Endodermal cell (in vitro differentiated cells): ENCODE results near the gene OR8H3. TPM values are rescaled to one million over a fixed set of nuclear protein-coding genes. Genes with fewer than 3 reads are reported as not detected.
A peak's percentile ranks its signal among the peaks of the same experiment; 100 is the strongest.
"Not testable (repeated sequence)": the region's sequence is repeated elsewhere in the genome, so short reads cannot be mapped to it uniquely, and the experiment has no call there.

Experiments used
- DNase-seq: peaks from one replicate; pipeline ENCODE4 v3.0.0-alpha.2; 2017
- H3K27ac ChIP-seq: 2 replicates; pipeline ENCODE4 v1.5.1; 2013; ENCODE audit warnings: mild to moderate bottlenecking, low read depth, low read length, moderate library complexity
- H3K27me3 ChIP-seq: 2 replicates; pipeline ENCODE4 v1.6.1; 2013; ENCODE audit warnings: mild to moderate bottlenecking, low read length, moderate library complexity; ENCODE audit not compliant: insufficient read depth, control insufficient read depth, poor library complexity, severe bottlenecking
- H3K36me3 ChIP-seq: 2 replicates; pipeline ENCODE4 v1.7.0; 2013; ENCODE audit warnings: mild to moderate bottlenecking, low read length, moderate library complexity; ENCODE audit not compliant: control insufficient read depth, insufficient read depth
- H3K4me1 ChIP-seq: one replicate; pipeline ENCODE4 v1.7.0; 2013; ENCODE audit warnings: low read length; ENCODE audit not compliant: control insufficient read depth, insufficient read depth
- H3K4me3 ChIP-seq: 2 replicates; pipeline ENCODE4 v1.5.1; 2013; ENCODE audit warnings: mild to moderate bottlenecking, low read length, moderate library complexity
- H3K9ac ChIP-seq: 2 replicates; pipeline ENCODE4 v1.6.1; 2013; ENCODE audit warnings: mild to moderate bottlenecking, low read length, moderate library complexity; ENCODE audit not compliant: poor library complexity, severe bottlenecking; ENCODE audit errors: extremely low read depth
- H3K9me3 ChIP-seq: 2 replicates; pipeline ENCODE4 v1.6.1; 2013; ENCODE audit warnings: mild to moderate bottlenecking, low read length, moderate library complexity; ENCODE audit not compliant: control insufficient read depth
- H3K27ac Mint-ChIP-seq: 2 replicates; pipeline ENCODE4 v1.8.0; 2020; ENCODE audit warnings: mixed read lengths
- H3K27me3 Mint-ChIP-seq: 2 replicates; pipeline ENCODE4 v1.8.0; 2021; ENCODE audit warnings: mild to moderate bottlenecking, mixed read lengths; ENCODE audit not compliant: insufficient read depth
- H3K36me3 Mint-ChIP-seq: 2 replicates; pipeline ENCODE4 v1.8.0; 2020; ENCODE audit warnings: low read depth, mixed read lengths
- H3K4me1 Mint-ChIP-seq: 2 replicates; pipeline ENCODE4 v1.8.0; 2020; ENCODE audit warnings: mixed read lengths
- H3K4me3 Mint-ChIP-seq: 2 replicates; pipeline ENCODE4 v1.8.0; 2020; ENCODE audit warnings: mild to moderate bottlenecking, moderate library complexity, mixed read lengths
- H3K9me3 Mint-ChIP-seq: 2 replicates; pipeline ENCODE4 v1.8.0; 2020; ENCODE audit warnings: mild to moderate bottlenecking, mixed read lengths
- WGBS, 2 experiments: methylation state at CpG; one replicate each; pipeline versions ENCODE4 v1.1.5 to v1.1.7; 2013; ENCODE audit warnings: missing lambda C conversion rate in 2 of 2, mixed read lengths in 1 of 2; ENCODE audit not compliant: insufficient coverage in 1 of 2, insufficient read length in 1 of 2; 5-methylcytosine and 5-hydroxymethylcytosine counted together
- total RNA-seq, 2 donors: library from RNA; stranded (reverse); fragmentation: NEBNext Ultra II Directional in 1 of 2; extraction: Animal tissue kit (Norgen Biotek cat#: 25700) in 1 of 2; gene quantifications; 2 replicates in 1 of 2; 3 replicates in 1 of 2; pipeline ENCODE4 v1.2.1, GENCODE V29; 2021
- TF ChIP-seq, protein P1 (sequence below): fragments of 200-600 bp; sonication (generic); conservative IDR thresholded peaks from 2 replicates; pipeline ENCODE4 v1.5.0; 2021; ENCODE audit warnings: antibody characterized with exemption, mild to moderate bottlenecking

Gene OR8H3
- total RNA-seq, 2 donors from 2014 or later, result not detected

GRCh38 chr11:56103210-56103737, 18.9 kb upstream of the OR8H3 start, which contains the start of gene OR8H2:
Gene OR8H2 (plus strand): TSS chr11:56103687. CDS start chr11:56105043, 1,356 bp downstream.
- Histone ChIP-seq H3K27me3 (no peaks in the 10 kb centered on the region), H3K4me1 (no peaks in the 10 kb centered on the region), H3K4me3 (no peak within 1 kb of the TSS), H3K9ac (no peak within 1 kb of the TSS), H3K27ac (no peak within 1 kb of the TSS), H3K36me3 (no peaks in the 10 kb centered on the region), H3K9me3 (no peaks in the 10 kb centered on the region)
- Mint-ChIP-seq H3K27ac (no peak within 1 kb of the TSS), H3K4me3 (no peak within 1 kb of the TSS), H3K9me3 (peaks cover 4% of the 10 kb centered on the region), H3K36me3 (no peaks in the 10 kb centered on the region), H3K4me1 (no peaks in the 10 kb centered on the region), H3K27me3 (no peaks in the 10 kb centered on the region)
- DNase-seq, result no peak
- TF ChIP-seq, protein P1, sequence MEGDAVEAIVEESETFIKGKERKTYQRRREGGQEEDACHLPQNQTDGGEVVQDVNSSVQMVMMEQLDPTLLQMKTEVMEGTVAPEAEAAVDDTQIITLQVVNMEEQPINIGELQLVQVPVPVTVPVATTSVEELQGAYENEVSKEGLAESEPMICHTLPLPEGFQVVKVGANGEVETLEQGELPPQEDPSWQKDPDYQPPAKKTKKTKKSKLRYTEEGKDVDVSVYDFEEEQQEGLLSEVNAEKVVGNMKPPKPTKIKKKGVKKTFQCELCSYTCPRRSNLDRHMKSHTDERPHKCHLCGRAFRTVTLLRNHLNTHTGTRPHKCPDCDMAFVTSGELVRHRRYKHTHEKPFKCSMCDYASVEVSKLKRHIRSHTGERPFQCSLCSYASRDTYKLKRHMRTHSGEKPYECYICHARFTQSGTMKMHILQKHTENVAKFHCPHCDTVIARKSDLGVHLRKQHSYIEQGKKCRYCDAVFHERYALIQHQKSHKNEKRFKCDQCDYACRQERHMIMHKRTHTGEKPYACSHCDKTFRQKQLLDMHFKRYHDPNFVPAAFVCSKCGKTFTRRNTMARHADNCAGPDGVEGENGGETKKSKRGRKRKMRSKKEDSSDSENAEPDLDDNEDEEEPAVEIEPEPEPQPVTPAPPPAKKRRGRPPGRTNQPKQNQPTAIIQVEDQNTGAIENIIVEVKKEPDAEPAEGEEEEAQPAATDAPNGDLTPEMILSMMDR, result no peak

DNA sequence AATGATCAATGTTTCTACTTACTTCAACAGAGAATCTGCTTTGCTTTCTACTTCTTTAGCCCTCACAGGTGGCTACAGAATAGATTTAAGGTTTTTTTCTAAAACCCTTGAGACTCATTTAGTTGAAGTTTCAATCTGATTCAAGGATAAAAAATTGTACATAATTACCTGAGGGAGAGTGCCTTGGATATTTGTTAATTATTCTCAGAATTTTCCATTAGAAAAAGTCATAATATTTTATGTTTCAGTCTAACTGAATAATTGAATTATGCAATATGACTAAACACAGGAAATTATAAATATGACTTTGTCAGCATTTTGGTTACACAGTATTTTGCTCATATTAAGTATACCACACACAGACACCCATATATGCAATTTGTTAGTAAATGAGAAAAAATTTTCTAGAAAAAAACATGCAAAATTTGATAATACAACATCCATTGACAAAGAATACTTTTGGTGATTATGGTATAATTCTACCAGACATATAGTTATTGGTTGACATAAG, 18.0 kb downstream of the OR8H3 start, which contains the start of gene OR8J3:
Gene OR8J3 (minus strand): TSS at position 51 of the 511 bp plus-strand sequence. CDS start 2,483 bp downstream, outside the sequence.
- no peaks in the 10 kb centered on the region for H3K27me3 ChIP-seq
- TF ChIP-seq, protein P1, result no peak
- peaks cover 11% of the 10 kb centered on the region for H3K9me3 Mint-ChIP-seq
- no peaks in the 10 kb centered on the region for H3K4me1 Mint-ChIP-seq
- H3K36me3 Mint-ChIP-seq, result no peaks in the 10 kb centered on the region
- no peaks in the 10 kb centered on the region for H3K9me3 ChIP-seq
- no peak within 1 kb of the TSS for H3K9ac ChIP-seq
- H3K4me1 ChIP-seq, result no peaks in the 10 kb centered on the region
- no peaks in the 10 kb centered on the region for H3K27me3 Mint-ChIP-seq
- no peak for DNase-seq
- no peak within 1 kb of the TSS for H3K27ac ChIP-seq
- no peaks in the 10 kb centered on the region for H3K36me3 ChIP-seq
- no peak within 1 kb of the TSS for H3K4me3 ChIP-seq
- no peak within 1 kb of the TSS for H3K4me3 Mint-ChIP-seq
- no peak within 1 kb of the TSS for H3K27ac Mint-ChIP-seq

GRCh38 chr11:56143681-56144080, 21.5 kb downstream of the OR8H3 start:
- H3K27ac Mint-ChIP-seq, H3K36me3 Mint-ChIP-seq, H3K27ac ChIP-seq, DNase-seq, H3K4me1 Mint-ChIP-seq, H3K9me3 ChIP-seq, H3K36me3 ChIP-seq, H3K27me3 Mint-ChIP-seq, H3K4me3 ChIP-seq, H3K27me3 ChIP-seq, H3K4me1 ChIP-seq, H3K4me3 Mint-ChIP-seq, H3K9ac ChIP-seq: not testable (repeated sequence)
- H3K9me3 Mint-ChIP-seq, result peaks cover 11% of the 10 kb centered on the region
- 89 to 100% methylated on average over 3 to 20 of the region's 30 CpGs for WGBS, 2 experiments

DNA sequence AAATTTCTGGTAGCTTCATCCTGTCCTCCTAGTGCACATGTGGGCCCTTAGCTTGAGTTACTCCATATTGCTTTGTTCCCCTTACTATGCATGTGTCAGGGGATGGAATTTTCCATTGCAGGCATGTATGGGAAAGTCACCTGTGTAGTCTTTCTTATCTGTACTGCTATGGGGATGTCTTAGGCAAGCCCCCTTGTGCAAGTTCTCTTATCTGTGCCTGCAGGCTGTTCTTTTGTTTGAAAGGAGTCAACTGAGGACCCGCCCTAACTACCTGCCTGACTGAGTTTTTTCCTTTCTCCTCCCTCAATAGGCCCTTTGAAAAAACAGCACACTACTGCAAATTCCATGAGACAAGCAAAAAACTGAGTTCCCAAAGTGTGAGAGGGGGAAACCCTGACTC, 29.2 kb downstream of the OR8H3 start:
- Histone ChIP-seq H3K9me3 (peaks cover 40% of the 10 kb centered on the region), H3K36me3 (no peaks in the 10 kb centered on the region), H3K4me1 (no peaks in the 10 kb centered on the region), H3K4me3 (peak overlapping the region; percentile 62), H3K27me3 (no peaks in the 10 kb centered on the region), H3K27ac (no peak overlapping the region), H3K9ac (no peak overlapping the region)
- Mint-ChIP-seq H3K9me3 (peaks cover 25% of the 10 kb centered on the region), H3K27me3 (no peaks in the 10 kb centered on the region), H3K4me1 (no peaks in the 10 kb centered on the region), H3K36me3 (peaks cover 9% of the 10 kb centered on the region), H3K4me3 (no peak overlapping the region), H3K27ac (no peak overlapping the region)
- TF ChIP-seq, protein P1, result no peak
- WGBS, 2 experiments, result 93 to 100% methylated on average over 1 of the region's 1 CpG
- no peak for DNase-seq
